GM12873 (cell line): ENCODE results near the gene NHSL2.

Source experiments
- CTCF ChIP-seq: IDR thresholded peaks from 2 replicates; pipeline ENCODE4 v1.5.1; 2012; ENCODE audit warnings: low read depth, mild to moderate bottlenecking, moderate library complexity, low read length, control low read depth; ENCODE audit not compliant: insufficient read depth; ENCODE audit errors: missing control alignments

NHSL2 gene

GRCh38 chrX:72027914-72028307 is 117.3 kb downstream of the NHSL2 start:
- no peak for TF ChIP-seq CTCF

GRCh38 chrX:72028701-72029470 is 118.2 kb downstream of the NHSL2 start:
- TF ChIP-seq CTCF: no peak

- no peak for TF ChIP-seq CTCF
Observed at GRCh38 chrX:72029483-72030411, 119.1 kb downstream of the NHSL2 start.

- no peak for TF ChIP-seq CTCF
Observed at GRCh38 chrX:72030431-72030830, 119.8 kb downstream of the NHSL2 start.

- no peak for TF ChIP-seq CTCF
Observed at GRCh38 chrX:72031118-72031517, 120.5 kb downstream of the NHSL2 start.

GRCh38 chrX:72031634-72032033 is 121.0 kb downstream of the NHSL2 start:
- no peak for TF ChIP-seq CTCF

GRCh38 chrX:72037601-72038000 is 127.0 kb downstream of the NHSL2 start:
- no peak for TF ChIP-seq CTCF
